ACHN (cell line): Measurements from ENCODE around the gene NFIA.

Source experiments
- DNase-seq: peaks from one replicate; pipeline ENCODE4 v3.0.0-alpha.2; 2015
- in situ Hi-C: cut with HindIII; loops from 2 replicates; pipeline ENCODE4 v1.10.0; 2017; ENCODE audit warnings: low sequenced_read_pairs, low pct_ligation_motif_present, low pct_unique_long_range_greater_than_20kb

The NFIA gene

GRCh38 chr1:61341426-61341825 is 259.1 kb downstream of the NFIA start:
- in situ Hi-C loops = no loop called here

DNA sequence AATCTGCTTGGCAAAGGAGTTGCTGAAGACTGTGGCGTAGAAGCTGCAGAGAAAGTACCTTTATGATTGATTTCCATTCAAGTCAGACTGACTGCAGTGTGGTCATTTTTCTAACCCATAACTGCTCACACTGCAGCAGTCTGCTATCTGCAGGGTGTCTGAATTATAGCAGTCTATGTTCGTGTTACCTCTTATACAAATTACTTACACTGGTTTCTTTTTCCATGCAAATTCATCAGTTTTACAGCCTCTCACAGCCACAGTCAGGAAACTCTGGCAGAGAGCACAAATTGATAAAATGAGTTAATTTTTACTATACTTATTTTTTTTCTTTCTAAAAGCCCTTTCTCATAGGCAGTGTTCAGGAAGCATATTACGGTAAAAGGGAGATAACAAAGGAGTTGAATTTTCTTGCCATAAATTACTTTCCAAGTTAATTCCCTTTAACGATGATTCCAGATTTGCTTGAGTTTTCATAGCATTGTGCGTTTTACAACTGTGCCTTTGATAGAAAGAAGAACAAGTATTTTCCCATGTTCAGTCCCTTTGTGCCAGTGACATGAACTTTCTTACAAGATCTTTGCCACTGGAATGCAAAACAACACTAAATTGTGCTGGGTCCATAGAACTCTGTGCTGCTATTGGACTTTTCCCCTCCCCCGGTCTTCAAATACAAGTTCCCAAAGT is 261.5 kb downstream of the NFIA start:
- in situ Hi-C loops = no loop called here
- no peak for DNase-seq

More at GRCh38 chr1:61341426-61341825, 259.1 kb downstream of the NFIA start:
- no peak for DNase-seq

DNA sequence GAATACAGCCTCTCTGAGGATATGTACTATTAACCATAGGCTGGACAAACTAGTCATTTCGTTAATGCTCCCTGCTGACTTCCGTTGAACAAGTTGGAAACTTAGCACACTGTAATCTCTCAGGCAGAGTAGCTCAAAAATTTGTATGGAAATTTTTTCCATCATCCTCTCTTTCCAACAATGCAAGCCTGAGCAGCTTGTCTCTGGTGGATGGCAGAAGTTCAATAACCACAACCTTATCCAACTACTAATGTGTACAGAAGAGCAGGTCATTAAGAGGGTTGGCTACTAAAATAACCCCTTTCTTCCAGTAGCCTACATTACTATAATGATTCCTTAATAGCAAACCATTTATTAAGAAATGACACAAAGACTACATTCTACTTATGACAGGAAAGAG is 262.3 kb downstream of the NFIA start:
- in situ Hi-C loops = no loop called here
- no peak for DNase-seq

GRCh38 chr1:61348025-61348665 is 265.8 kb downstream of the NFIA start:
- in situ Hi-C loops = no loop called here
- DNase-seq = no peak

GRCh38 chr1:61352845-61353435 is 270.6 kb downstream of the NFIA start:
- in situ Hi-C loops = no loop called here
- DNase-seq = no peak

- in situ Hi-C loops = no loop called here
These were observed 271.5 kb downstream of the NFIA start for GRCh38 chr1:61353797-61354406.

DNA sequence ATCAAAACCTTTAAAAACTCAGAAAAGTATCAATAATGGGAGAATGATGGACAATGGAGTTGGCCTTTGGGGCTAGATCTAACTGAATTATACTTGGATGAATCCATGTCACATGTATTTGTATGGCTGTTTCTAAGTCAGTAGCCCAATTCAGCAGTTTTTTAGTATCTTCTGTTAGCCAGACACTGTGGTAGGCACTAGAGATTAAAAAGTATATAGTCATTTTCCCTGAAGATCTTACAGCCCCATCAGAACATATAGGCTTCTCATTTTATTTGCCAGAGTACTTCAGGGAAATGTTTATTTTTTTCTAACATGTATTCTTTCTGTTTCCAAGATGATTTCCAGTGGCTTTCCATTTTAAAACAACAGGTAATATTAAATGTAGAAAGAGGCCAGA is 273.7 kb downstream of the NFIA start:
- no peak for DNase-seq

More at GRCh38 chr1:61353797-61354406, 271.5 kb downstream of the NFIA start:
- DNase-seq = no peak

DNA sequence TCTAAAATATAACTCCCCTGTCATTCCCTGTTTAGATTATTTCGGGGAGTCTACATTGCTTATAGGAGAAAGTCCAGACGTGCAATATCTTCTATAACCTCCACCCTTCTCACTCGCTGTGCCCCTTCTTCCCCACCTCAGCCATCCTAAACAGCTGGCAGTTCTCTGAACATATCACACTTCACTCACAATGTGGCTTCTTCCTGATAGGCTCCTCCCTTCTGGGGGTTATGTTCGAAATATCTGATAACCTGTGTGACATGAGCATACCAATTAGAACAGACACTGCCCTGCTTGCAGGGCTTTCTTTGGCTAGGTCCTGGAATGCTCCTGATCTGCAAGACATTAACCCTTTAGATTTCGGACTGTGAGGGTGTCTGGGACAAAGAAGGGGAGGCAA is 274.6 kb downstream of the NFIA start:
- no peak for DNase-seq
- in situ Hi-C loops = no loop called here

More for the DNA sequence above, 273.7 kb downstream of the NFIA start:
- in situ Hi-C loops = no loop called here

- in situ Hi-C loops = no loop called here
- DNase-seq = no peak
These were observed 275.2 kb downstream of the NFIA start for GRCh38 chr1:61357539-61357938.

DNA sequence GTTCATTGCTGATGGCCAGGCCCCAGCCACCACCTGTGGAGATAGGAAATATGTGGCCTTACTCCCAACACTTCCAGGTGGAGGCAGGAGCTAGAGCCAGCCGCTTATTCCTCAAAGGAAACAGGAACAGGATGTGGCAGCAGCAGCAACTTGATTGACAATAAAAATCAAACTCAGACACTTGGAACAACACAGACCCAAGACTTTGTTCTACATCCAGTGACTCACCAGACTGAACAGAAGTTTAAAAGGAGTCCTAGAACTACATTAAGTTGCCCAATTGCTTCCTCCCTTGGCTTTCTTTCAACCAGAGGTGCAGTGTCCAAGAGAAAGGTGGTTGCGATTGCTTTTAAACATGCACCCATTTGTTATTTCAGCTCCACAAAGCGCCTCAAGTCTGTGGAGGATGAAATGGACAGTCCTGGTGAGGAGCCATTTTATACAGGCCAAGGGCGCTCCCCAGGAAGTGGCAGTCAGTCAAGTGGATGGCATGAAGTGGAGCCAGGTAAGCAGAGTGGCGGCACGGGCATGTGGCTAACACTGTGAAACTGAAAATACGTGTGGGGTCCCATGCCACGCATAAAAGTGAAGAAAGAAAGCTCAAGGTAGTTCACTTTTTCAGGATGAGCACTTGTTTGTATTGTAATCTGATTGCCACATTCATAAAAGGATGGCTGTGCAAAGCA is 276.6 kb downstream of the NFIA start:
- in situ Hi-C loops = no loop called here
- DNase-seq = no peak

- in situ Hi-C loops = no loop called here
- DNase-seq = no peak
These were observed 279.6 kb downstream of the NFIA start for GRCh38 chr1:61361931-61362330.

DNA sequence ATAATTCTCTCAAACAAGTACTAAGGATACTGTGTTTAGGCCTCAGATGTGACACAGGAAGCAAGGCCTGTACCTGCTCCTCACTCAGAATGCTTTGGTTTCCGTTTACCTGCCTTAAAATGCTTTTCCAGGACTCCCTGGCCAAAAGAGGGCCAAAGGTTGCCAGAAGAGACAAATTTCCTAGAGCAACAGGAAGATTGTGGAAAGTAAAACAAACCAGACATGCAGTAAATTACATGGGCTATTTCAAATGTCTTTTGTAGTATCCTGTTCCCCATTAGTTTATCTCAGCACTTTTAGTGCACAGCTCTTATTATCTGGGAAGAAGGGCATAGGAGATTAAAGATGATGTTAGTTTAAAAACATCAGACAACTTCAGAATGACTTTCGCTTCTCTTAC is 280.0 kb downstream of the NFIA start:
- no peak for DNase-seq
- in situ Hi-C loops = no loop called here

- no peak for DNase-seq
- in situ Hi-C loops = no loop called here
These were observed 286.0 kb downstream of the NFIA start for GRCh38 chr1:61368366-61368765.

DNA sequence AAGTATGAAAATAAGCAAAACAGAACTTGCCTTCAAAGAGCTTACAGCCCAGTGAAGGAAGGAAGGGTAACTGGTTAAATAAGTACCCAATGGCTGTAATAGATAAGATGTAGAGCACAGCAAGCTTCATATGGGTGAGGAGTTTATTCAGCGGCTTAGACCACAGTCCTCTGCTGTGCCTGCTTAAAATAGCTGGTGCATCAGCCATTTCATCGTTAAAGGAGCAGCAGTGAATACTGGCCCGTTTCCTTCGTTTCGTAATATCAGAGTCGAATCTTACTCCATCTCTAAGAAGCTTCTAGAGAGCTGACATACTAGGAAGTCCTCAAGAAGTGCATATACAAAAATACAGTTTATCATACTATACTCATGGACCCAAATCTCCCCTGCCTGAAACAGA is 286.5 kb downstream of the NFIA start:
- in situ Hi-C loops = no loop called here
- DNase-seq = no peak

GRCh38 chr1:61370177-61370912 is 288.0 kb downstream of the NFIA start:
- DNase-seq = no peak

DNA sequence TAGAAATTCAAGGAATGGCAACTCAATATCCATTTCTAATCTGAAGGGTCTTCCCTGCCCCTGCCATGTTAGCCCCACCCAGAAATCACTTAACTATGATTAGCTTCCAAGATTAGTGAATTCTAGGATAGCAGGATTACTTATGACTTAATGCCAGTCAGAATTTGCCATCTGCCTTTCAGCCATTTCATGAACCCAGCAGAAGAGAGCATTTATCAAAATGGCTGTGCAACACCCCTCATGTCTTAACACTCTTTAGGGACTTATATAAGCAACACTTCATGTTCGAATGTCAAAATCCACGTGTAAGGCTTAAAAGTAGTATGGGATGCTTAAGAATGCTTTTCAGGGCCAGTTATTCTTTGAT is 288.5 kb downstream of the NFIA start:
- in situ Hi-C loops = no loop called here
- no peak for DNase-seq

More at GRCh38 chr1:61370177-61370912, 288.0 kb downstream of the NFIA start:
- in situ Hi-C loops = no loop called here

DNA sequence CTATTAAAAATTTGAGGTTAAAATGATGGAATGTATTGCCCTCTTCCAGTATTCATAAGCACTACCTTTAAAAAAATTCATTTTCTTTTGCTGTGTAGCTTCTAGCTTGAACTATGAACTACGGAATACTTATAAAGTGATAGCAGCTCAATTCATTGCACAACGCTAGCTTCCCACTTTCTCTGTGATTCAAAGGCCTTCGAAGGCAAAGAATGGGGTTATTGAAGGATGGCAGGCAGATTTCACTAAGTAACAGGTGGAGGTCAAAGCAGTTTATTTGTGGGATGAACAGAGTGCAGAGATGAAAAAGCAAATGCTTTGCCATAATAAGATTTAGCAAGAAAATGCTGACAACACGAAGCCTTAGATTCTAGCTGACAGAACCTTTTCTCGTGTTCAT is 290.6 kb downstream of the NFIA start:
- in situ Hi-C loops = no loop called here
- DNase-seq = no peak

DNA sequence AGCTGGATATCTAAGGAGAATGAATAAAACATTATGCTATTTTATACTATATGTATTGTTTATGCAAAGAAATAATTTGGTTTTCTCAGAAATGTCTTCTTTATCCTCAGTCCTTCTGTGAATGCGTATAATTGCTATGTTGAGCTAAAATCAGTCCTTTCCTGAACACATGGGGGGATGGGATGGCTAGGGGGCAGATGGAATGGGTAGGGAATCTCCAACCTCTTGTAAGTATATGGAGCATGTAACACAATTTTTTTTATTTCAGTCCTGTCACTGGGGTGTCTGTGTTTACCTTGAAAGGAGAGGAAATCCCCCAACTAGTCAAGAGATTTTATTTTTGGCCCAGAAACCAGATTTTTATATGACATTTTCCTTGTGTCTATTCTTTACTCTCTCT is 291.8 kb downstream of the NFIA start:
- no peak for DNase-seq
- in situ Hi-C loops = no loop called here
